ENCODE data around the gene IGFBP5. TPM values are rescaled to one million over a fixed set of nuclear protein-coding genes. Genes with fewer than 3 reads are reported as not detected.

The IGFBP5 gene
- total and polyA plus RNA-seq, 12 donors: 67.1 to 267 (median 152) TPM

DNA sequence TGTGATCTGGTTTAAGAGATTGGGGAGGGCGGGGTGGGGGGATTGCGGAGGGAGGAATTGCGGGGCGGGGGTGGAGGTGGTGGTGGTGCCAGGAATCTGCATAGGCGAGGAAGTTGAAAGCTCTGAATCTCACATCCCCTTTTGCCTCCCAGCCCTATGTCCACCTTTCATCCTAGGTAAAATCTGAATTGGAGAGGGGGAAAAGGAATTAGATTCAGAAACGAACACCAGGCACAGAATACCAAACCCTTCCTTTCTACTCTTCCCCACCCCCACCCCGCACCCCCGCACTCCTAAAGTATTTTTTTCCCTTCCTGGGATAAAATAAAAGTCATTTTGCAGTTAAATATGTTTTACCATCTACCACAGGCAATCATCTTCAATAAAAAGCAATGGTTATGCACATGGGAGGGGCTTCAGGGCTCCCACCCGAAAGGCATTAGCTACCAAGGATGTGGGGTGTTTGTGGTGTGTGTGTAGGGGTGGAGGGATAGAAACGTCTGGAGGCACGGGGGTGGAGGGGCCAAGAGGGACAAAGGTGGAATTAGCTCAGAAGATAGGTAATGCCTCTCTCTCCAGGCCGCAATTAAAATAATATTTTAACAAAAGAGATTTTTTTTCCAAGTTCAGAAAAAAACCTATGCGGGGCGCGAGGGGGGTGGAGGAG lies 1.8 kb downstream of the IGFBP5 start:
- H3K27me3 ChIP-seq: peaks cover 0 to 96% (median 0%) of the 10 kb centered on the region in 7 donors
- H3K27ac ChIP-seq: peak overlapping the region; percentile 44 to 95 (median 86)
- no peak for DNase-seq
- peak overlapping the region; percentile 19 to 75 (median 71) for H3K4me3 ChIP-seq
- H3K4me1 ChIP-seq: peaks cover 11 to 79% (median 62%) of the 10 kb centered on the region in 9 donors
- no peaks in the 10 kb centered on the region for H3K9me3 ChIP-seq
- H3K36me3 ChIP-seq: peaks cover 0 to 7% (median 0%) of the 10 kb centered on the region in 9 donors
- WGBS, 2 donors: 1 to 7% methylated on average over 15 of the region's 15 CpGs
- intact Hi-C loops (cut with DNase I): loop anchor here in 6 of 10 donors (5.0 to 10.0 kb wide), 8 partner anchors 81 to 1021 kb away; no protein-coding TSS in a partner anchor
- TF ChIP-seq, protein P1, sequence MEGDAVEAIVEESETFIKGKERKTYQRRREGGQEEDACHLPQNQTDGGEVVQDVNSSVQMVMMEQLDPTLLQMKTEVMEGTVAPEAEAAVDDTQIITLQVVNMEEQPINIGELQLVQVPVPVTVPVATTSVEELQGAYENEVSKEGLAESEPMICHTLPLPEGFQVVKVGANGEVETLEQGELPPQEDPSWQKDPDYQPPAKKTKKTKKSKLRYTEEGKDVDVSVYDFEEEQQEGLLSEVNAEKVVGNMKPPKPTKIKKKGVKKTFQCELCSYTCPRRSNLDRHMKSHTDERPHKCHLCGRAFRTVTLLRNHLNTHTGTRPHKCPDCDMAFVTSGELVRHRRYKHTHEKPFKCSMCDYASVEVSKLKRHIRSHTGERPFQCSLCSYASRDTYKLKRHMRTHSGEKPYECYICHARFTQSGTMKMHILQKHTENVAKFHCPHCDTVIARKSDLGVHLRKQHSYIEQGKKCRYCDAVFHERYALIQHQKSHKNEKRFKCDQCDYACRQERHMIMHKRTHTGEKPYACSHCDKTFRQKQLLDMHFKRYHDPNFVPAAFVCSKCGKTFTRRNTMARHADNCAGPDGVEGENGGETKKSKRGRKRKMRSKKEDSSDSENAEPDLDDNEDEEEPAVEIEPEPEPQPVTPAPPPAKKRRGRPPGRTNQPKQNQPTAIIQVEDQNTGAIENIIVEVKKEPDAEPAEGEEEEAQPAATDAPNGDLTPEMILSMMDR (IDR thresholded peaks at IDR 0.05): no peak
- no peak for ATAC-seq

GRCh38 chr2:216692636-216693413 lies 2.5 kb downstream of the IGFBP5 start:
- Histone ChIP-seq H3K36me3 (peaks cover 0 to 14% (median 0%) of the 10 kb centered on the region in 9 donors), H3K27ac (peak overlapping the region; percentile 66 to 95 (median 85)), H3K27me3 (peaks cover 0 to 91% (median 0%) of the 10 kb centered on the region in 7 donors), H3K9me3 (no peaks in the 10 kb centered on the region), H3K4me3 (peak overlapping the region; percentile 26 to 75 (median 71)), H3K4me1 (peaks cover 11 to 77% (median 62%) of the 10 kb centered on the region in 9 donors)
- TF ChIP-seq, protein P1 (IDR thresholded peaks at IDR 0.05): no peak
- WGBS, 2 donors: 1% methylated on average over 28 of the region's 28 CpGs
- ATAC-seq (peak; percentile 48 to 77 (median 64)), DNase-seq (peak; percentile 88 to 93)
- intact Hi-C loops (cut with DNase I): loop anchor here in 6 of 10 donors (5.0 to 10.0 kb wide), 8 partner anchors 82 to 1022 kb away; no protein-coding TSS in a partner anchor

DNA sequence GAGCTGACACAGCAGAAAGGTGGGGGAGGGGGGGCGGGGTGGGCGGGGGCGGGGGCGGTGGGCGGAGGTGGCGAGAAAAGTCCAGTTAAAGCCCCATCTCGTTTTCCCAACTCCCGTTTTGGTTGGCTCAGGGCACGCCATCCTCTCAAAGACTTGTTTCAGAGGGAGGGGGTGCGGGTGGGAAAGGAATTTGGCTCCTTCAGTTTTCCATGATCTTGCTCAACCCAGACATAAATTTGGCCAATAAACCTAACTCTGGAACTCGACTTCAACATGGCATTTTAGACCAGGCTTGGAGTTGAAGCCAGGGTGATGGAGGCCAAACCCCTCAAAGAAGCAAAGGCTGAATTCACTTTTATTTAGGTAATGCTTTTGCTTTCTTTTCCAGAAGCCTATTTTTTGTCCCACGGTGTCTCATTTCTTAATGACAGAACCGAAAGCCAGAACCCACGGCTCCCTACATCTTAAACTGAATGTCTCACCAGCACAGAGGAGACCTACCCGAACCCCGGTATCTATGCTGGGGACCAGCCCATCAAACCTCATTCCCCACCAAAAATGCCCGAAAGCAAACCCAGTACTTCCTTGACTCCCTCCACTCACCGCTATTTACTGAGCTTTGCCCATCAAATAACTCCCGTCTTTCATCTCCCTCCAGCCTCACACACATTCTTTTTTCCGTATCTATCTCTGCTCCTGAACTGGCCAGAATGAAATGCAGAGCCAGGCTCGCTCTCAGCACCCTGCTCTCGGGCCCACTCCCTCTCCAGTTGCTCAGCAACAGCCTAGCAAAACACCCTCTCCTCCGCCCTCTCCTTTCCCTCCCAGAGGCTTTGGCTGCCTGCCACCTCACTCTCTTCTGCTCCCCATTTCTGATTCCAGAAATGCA lies 4.3 kb downstream of the IGFBP5 start:
- H3K27me3 ChIP-seq: peaks cover 0 to 84% (median 0%) of the 10 kb centered on the region in 7 donors
- peak overlapping the region; percentile 34 to 95 (median 80) for H3K27ac ChIP-seq
- ATAC-seq (peak; percentile 54 to 80 (median 71)), DNase-seq (peak; percentile 85 to 93)
- H3K36me3 ChIP-seq: peaks cover 0 to 31% (median 0%) of the 10 kb centered on the region in 9 donors
- TF ChIP-seq, protein P1 (IDR thresholded peaks at IDR 0.05): no peak
- H3K4me3 ChIP-seq: peak overlapping the region in 9 of 10 donors; percentile 27 to 74 (median 71)
- intact Hi-C loops (cut with DNase I): loop anchor here in 6 of 10 donors (5.0 to 10.0 kb wide), 8 partner anchors 84 to 1024 kb away; no protein-coding TSS in a partner anchor
- WGBS, 2 donors: 7 to 10% methylated on average over 22 to 23 of the region's 23 CpGs
- peaks cover 11 to 83% (median 62%) of the 10 kb centered on the region in 9 donors for H3K4me1 ChIP-seq
- H3K9me3 ChIP-seq: no peaks in the 10 kb centered on the region

Measured in heart right ventricle (tissue), 16 donors.